T47D (cell line): ENCODE results near the gene LRRC26.

ENCODE experiments used
- DNase-seq, 2 experiments: peaks; one replicate each; pipeline versions ENCODE4 v3.0.0 to v3.0.0-alpha.2; 2011 to 2012; ENCODE audit warnings: low read depth in 1 of 2, low spot score in 1 of 2
- JUND ChIP-seq: IDR thresholded peaks from 2 replicates; pipeline ENCODE4 v1.6.1; 2012; ENCODE audit warnings: low read depth
- in situ Hi-C: cut with HindIII; loops from 2 replicates; pipeline ENCODE4 v1.10.0; 2016; ENCODE audit warnings: low sequenced_read_pairs, low pct_unique_long_range_greater_than_20kb

Gene LRRC26, protein sequence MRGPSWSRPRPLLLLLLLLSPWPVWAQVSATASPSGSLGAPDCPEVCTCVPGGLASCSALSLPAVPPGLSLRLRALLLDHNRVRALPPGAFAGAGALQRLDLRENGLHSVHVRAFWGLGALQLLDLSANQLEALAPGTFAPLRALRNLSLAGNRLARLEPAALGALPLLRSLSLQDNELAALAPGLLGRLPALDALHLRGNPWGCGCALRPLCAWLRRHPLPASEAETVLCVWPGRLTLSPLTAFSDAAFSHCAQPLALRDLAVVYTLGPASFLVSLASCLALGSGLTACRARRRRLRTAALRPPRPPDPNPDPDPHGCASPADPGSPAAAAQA

DNA sequence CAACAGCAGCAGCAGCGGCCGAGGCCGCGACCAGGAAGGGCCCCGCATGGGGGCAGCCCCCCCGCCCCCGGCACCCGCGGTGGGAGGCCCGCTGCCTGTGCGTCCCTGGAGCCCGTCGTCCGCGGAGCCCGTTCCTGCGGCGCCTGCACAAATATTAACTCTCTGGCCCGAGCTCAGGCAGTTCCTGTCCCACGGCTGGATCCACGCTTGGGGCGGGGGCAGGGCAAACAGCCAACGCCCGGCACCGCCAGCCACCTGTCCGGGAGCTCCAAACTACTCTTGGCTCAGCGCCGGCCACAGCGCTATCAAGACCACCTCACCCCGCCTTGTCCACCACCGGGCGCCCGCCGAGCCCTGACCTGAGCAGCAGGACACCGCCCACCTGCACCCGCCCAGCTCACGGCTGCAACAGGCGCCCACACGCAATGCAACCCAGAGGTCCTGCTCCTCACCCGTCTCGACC is at the start of gene LRRC26:
LRRC26 (minus strand) TSS at position 156 of the 463 bp plus-strand sequence; CDS start at position 48, 108 bp downstream.
- no peak for TF ChIP-seq JUND
- in situ Hi-C loops = no loop called here
- DNase-seq = peak; percentile 78 to 86

DNA sequence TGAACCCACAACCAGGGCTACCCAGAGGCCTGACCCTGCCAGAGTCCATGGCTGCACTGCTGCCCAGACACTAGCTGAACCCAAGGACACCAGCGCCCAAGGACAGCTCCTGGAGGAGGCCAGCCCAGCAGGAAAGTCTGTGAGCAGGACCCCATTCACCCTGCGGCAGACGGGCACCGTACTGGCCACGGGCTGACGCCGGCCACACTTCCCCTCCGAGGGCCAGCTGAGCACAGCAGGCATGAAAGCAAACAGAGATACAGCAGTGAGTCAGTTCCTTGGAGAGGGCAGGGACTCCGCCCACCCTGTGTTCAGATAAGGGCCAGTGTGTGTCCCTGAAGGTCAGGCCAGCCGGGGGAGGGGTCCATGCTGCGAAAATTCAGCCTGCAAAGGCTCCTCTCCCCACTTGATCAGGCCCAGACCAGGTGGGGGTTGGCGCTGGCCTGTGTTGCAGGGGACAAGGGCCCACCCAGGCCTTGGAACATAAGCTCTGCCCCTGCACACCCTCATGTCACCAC is 49.0 kb upstream of the LRRC26 start:
- DNase-seq = no peak
- in situ Hi-C loops = no loop called here
- TF ChIP-seq JUND = no peak

DNA sequence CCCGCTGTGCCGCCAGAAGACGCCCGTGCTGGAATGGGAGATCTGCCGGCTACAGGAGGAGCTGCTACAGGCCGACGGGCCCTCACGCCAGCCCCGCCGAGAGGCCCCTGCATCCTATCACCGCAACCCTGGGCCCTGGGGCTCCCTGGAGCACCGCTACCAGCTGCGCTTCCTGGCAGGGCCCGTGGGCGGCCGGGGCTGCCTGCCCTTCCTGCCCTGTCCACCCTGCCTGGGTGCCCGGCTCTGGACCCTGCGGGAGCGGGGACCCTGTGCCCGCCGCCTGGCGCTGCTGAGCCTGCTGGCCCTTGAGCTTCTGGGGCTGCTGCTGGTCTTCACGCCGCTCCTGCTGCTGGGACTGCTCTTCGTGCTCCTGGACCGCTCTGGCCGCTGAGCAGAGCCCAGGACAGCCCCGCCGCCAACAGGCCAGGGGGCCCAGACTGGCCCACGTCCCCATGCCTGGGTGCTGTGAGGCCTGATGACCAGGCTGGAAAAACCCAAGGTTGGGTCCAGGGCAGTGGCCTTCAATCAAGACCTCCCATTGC is 48.4 kb upstream of the LRRC26 start:
- no peak for DNase-seq
- no peak for TF ChIP-seq JUND
- in situ Hi-C loops = no loop called here

DNA sequence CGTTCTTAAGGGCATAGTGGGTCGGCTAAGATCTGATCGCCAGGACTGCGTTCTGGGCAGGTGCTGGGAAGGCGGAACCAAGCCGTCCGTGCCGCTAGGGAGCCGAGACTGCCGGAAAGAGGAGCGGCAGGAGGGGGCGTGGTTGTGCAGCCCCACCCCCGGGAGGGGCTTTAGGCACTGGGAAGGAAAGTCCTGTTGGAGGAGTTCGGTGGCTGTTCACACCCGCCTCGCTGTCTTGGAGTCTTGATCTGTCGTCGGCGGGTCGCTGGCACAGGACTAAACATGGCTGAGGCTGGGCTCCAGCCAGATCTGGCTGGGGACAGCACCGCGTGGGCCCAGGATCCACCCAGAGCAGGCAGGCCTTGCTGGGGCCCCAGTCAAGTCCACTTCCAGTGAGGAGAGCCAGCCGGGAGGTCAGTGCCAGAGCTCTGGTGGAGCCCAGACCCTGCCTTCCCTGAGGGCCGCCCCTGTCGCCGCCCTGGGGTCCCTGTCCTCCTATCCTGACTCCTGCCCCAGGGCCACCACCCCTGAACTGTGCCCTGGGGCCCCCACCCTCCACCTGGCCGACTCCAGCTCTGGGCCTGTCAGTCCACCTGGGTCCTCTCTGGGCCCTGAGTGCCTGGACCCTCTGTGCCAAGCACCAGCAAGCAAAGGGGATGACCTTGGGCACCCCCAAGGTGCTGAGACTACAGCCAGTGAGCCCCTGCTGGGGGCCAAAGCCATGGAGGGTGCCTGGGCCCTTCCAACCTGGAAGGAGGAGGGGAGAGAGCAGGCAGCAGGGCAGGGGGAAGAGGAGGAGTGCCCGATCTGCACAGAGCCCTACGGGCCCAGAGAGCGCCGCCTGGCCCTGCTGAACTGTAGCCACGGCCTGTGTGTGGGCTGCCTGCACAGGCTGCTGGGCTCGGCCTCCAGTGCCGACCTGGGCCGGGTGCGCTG is 47.7 kb upstream of the LRRC26 start:
- TF ChIP-seq JUND = no peak
- in situ Hi-C loops = no loop called here
- DNase-seq = peak; percentile 97 to 99

DNA sequence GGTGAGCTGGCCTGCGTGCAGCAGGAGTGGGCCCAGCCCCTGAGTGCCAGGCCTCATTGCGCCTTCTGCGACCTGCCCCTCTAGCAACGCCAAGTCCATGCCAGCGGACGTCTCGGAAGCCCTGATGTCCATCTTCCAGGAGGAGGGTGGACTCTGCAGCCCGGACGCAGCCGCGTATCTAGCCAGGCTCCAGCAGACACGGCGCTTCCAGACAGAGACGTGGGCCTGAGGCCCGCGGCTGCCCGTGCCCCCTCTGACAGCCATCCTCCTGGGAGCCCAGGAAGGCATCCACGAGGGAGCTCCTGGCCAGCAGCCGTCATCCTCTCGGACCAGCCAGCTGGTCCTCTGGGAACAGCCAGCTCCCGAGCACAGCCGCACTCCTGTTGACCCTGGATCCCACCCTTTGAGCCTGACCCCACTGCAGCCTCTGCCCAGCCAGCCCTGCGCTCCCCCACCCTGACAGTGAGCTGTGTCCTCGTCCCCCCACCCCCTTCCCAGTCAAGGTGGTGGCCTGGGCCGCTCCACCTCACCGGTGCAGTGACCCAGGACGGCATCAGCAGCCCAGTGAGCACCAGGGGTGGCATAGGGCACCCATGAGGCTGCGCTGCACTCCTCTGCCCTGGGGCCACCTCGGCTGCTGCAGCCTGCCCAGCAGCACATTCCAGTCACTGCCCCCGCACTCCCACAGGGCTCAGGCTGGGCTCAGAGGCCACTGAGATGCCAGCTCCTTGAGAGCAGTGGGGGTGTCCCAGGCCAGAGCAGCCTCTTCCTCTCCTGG is 46.5 kb upstream of the LRRC26 start:
- no peak for DNase-seq
- in situ Hi-C loops = no loop called here
- TF ChIP-seq JUND = no peak

DNA sequence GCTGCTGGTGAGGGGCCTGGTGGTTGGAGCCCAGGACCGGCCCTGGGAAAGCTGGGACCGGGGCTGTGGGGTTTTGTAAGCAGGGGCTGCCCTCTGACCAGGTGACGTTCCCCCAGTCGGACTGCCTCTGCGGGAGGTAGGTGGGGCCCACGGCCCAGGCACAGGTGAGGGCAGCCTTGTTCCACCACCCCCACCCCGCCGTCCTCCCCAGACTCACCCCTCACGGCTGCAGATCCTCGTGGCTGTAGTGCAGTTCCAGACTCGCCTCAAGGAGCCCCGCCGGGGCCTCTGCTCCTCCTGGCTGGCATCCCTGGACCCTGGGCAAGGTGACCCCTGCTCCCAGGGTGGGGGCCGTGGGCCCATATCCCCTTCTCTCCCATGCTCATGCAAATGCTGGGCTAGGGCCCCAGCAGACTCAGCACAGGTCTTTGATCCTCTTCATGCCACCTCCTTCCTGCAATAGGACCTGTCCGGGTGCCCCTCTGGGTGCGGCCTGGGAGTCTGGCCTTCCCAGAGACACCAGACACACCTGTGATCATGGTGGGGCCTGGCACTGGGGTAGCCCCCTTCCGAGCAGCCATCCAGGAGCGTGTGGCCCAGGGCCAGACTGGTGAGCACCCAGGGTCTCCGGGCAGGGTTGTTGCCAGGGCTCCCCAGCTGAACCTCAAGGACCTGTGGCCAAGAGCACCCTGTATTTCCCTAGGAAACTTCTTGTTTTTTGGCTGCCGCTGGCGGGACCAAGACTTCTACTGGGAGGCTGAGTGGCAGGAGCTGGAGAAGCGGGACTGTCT is 45.5 kb upstream of the LRRC26 start:
- no peak for TF ChIP-seq JUND
- in situ Hi-C loops = no loop called here
- DNase-seq = no peak

DNA sequence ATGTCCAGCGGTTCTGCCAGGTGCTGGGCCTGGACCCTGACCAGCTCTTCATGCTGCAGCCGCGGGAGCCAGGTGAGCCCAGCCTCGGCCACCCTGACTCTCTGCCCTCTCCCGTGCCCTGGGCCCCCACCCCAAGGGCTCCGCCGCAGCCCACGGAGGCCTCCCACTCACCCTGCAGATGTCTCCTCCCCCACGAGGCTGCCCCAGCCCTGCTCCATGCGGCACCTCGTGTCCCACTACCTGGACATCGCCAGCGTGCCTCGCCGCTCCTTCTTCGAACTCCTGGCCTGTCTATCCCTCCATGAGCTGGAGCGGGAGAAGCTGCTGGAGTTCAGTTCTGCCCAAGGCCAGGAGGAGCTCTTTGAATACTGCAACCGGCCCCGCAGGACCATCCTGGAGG is 44.8 kb upstream of the LRRC26 start:
- DNase-seq = no peak
- in situ Hi-C loops = no loop called here
- no peak for TF ChIP-seq JUND

DNA sequence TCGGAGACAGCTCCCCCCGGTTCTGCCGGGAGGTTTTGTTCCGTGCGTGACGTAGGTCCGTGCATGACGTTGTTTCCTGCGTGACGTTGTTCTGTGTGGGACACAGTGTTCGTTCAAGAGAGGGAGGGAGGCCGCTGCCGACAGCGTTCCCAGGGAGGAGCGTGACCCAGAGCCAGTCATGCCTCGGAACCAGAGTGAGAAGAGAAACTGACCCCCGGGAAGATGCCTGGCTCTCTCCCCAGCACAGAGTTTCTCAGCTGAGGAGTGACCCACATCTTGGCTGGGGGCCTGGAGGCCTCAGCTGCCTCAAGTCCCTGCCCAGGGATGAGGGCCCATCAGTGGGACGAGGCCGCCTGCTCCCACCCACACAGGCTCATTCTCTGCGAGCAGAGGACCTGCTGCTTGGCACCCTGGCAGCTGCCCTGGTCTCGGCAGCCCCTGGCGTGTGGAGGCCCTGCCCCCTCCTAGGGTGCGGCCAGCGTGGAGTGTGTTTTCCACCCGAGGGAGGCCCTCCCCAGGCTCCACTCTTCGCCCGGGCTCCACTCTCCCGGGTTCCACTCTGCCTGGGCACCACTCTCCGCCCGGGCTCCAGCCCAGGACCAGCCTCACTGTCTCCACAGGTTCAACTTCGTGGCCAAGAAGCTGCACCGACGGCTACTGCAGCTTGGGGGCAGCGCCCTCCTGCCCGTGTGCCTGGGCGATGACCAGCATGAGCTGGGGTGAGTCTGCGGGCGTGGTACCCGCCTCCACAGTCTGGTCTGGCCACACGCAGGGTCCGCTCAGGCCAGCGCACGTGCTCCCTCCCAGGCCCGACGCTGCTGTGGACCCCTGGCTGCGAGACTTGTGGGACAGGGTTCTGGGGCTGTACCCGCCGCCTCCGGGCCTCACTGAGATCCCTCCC is 43.6 kb upstream of the LRRC26 start:
- in situ Hi-C loops = no loop called here
- TF ChIP-seq JUND = no peak
- no peak for DNase-seq

DNA sequence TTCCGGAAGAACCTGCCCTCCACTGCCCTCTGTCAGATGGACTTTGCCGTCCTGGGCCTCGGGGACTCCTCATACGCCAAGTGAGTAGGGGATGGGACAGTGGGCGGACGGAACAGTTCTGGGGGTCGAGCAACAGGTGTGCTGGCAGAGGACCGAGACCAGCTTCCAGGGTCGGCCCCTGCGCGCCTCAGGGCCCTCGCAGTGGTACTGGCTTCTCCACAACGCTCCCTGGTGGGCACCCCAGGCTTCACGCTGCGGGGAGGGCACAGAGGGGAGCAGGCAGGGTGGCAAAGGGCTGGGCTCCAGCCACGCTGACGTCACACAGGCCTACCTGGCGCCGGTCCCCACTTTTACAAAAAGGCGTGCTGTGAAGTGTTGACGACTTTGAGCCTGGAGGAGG is 42.7 kb upstream of the LRRC26 start:
- TF ChIP-seq JUND = no peak
- in situ Hi-C loops = no loop called here
- DNase-seq = no peak

DNA sequence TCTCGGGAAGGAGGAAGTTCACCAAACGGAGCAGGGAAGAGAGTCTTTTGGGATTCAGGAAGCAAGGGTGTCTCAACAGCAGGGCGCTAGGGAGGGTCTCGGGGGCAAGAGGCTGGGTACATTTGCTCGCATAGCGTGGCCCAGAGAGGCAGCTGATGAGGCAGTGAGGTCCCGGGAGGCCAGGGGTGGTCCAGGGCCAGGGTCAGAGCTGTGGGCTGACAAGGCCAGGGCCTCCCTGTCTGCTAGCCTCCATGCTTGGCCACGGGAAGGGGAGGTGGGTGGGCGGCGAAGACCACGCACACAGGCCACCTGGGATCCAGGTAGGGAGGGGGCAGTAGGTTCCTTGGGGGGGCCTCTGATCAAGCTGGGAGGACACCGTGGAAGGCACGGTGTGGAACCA is 41.7 kb upstream of the LRRC26 start:
- DNase-seq = no peak
- no peak for TF ChIP-seq JUND

More for the DNA sequence above, 41.7 kb upstream of the LRRC26 start:
- in situ Hi-C loops = no loop called here
